NCI-H345 treated with DMSO at 0.1 percent for 48 hours (cell line): ENCODE data around the gene IL12B.
"Not testable (repeated sequence)": the region's sequence is repeated elsewhere in the genome, so short reads cannot be mapped to it uniquely, and the experiment has no call there.

Experiments used
- DNase-seq: peaks from one replicate; lab custom pipeline; 2025; ENCODE audit not compliant: unreplicated experiment; lab: John Stamatoyannopoulos, UW

The IL12B gene

GRCh38 chr5:159333545-159333925 is 3.2 kb upstream of the IL12B start:
- DNase-seq = no peak

- DNase-seq = no peak
Measured at GRCh38 chr5:159332800-159333544, 2.7 kb upstream of the IL12B start.

- no peak for DNase-seq
Measured at GRCh38 chr5:159331093-159331973, 1.0 kb upstream of the IL12B start.

- no peak for DNase-seq
Measured at GRCh38 chr5:159324986-159325385, 5.3 kb downstream of the IL12B start.

GRCh38 chr5:159324102-159324755 is 6.1 kb downstream of the IL12B start:
- no peak for DNase-seq

- DNase-seq = no peak
Measured at GRCh38 chr5:159322180-159322579, 8.1 kb downstream of the IL12B start.

- no peak for DNase-seq
Measured at GRCh38 chr5:159319832-159320231, 10.5 kb downstream of the IL12B start.

- no peak for DNase-seq
Measured at GRCh38 chr5:159319363-159319762, 10.9 kb downstream of the IL12B start.

GRCh38 chr5:159318448-159318847 is 11.8 kb downstream of the IL12B start:
- no peak for DNase-seq

- no peak for DNase-seq
Measured at GRCh38 chr5:159317849-159318248, 12.4 kb downstream of the IL12B start.

GRCh38 chr5:159316519-159317383 is 13.5 kb downstream of the IL12B start:
- DNase-seq = peak; percentile 18

- DNase-seq = no peak
Measured at GRCh38 chr5:159313197-159313596, 17.1 kb downstream of the IL12B start.

GRCh38 chr5:159311063-159311462 is 19.2 kb downstream of the IL12B start:
- no peak for DNase-seq

- no peak for DNase-seq
Measured at GRCh38 chr5:159310511-159310910, 19.8 kb downstream of the IL12B start.

GRCh38 chr5:159309689-159310433 is 20.4 kb downstream of the IL12B start:
- no peak for DNase-seq

GRCh38 chr5:159304961-159305595 is 25.2 kb downstream of the IL12B start:
- no peak for DNase-seq

GRCh38 chr5:159303286-159303685 is 27.0 kb downstream of the IL12B start:
- no peak for DNase-seq

GRCh38 chr5:159301929-159302860 is 28.1 kb downstream of the IL12B start:
- DNase-seq = not testable (repeated sequence)

GRCh38 chr5:159301466-159301865 is 28.8 kb downstream of the IL12B start:
- no peak for DNase-seq
